H9 (cell line): ENCODE data around the gene TNXB. TPM values are rescaled to one million over a fixed set of nuclear protein-coding genes. Genes with fewer than 3 reads are reported as not detected.
"Not testable (repeated sequence)": the region's sequence is repeated elsewhere in the genome, so short reads cannot be mapped to it uniquely, and the experiment has no call there.

Experiments used
- DNase-seq: peaks from one replicate; pipeline ENCODE4 v3.0.0-alpha.2; 2017
- H2AFZ ChIP-seq: one replicate; pipeline ENCODE4 v1.6.1; 2013; ENCODE audit warnings: mild to moderate bottlenecking, low read length, control low read depth, moderate library complexity
- H2AK5ac ChIP-seq: 2 replicates; pipeline ENCODE4 v1.6.1; 2013; ENCODE audit warnings: low read length, control low read depth, mixed read lengths; ENCODE audit not compliant: insufficient read length
- H2BK120ac ChIP-seq: one replicate; pipeline ENCODE4 v1.6.1; 2013; ENCODE audit warnings: low read depth, mild to moderate bottlenecking, low read length, control low read depth, inconsistent platforms; ENCODE audit not compliant: poor library complexity, severe bottlenecking
- H2BK12ac ChIP-seq: 2 replicates; pipeline ENCODE4 v1.6.1; 2013; ENCODE audit warnings: low read length, control low read depth, mixed read lengths, low read depth; ENCODE audit not compliant: insufficient read length
- H2BK15ac ChIP-seq: 2 replicates; pipeline ENCODE4 v1.6.1; 2013; ENCODE audit warnings: low read depth, low read length, control low read depth
- H2BK20ac ChIP-seq: one replicate; pipeline ENCODE4 v1.6.1; 2013; ENCODE audit warnings: low read depth, mild to moderate bottlenecking, low read length, control low read depth, inconsistent platforms; ENCODE audit not compliant: poor library complexity, severe bottlenecking
- H2BK5ac ChIP-seq: 2 replicates; pipeline ENCODE4 v1.6.1; 2013; ENCODE audit warnings: low read length, control low read depth, mixed read lengths; ENCODE audit not compliant: insufficient read length
- H3K14ac ChIP-seq: 2 replicates; pipeline ENCODE4 v1.6.1; 2013; ENCODE audit warnings: low read length, control low read depth; ENCODE audit not compliant: insufficient read depth
- H3K18ac ChIP-seq: 2 replicates; pipeline ENCODE4 v1.6.1; 2013; ENCODE audit warnings: low read depth, mild to moderate bottlenecking, mixed read lengths, low read length, control low read depth; ENCODE audit not compliant: insufficient read length
- H3K23ac ChIP-seq: 2 replicates; pipeline ENCODE4 v1.6.1; 2013; ENCODE audit warnings: low read length, control low read depth, mixed read lengths, low read depth; ENCODE audit not compliant: insufficient read length
- H3K23me2 ChIP-seq: 2 replicates; pipeline ENCODE4 v1.6.1; 2013; ENCODE audit warnings: low read depth, mild to moderate bottlenecking, mixed read lengths, low read length, control low read depth; ENCODE audit not compliant: insufficient read length, poor library complexity, severe bottlenecking
- H3K27ac ChIP-seq: 2 replicates; pipeline ENCODE4 v1.5.1; 2013; ENCODE audit warnings: low read length, control low read depth, mixed read lengths, low read depth; ENCODE audit not compliant: insufficient read length
- H3K27me3 ChIP-seq: 2 replicates; pipeline ENCODE4 v1.6.1; 2013; ENCODE audit warnings: low read length, control low read depth, inconsistent platforms; ENCODE audit not compliant: insufficient read depth
- H3K4ac ChIP-seq: 2 replicates; pipeline ENCODE4 v1.6.1; 2013; ENCODE audit warnings: low read depth, mild to moderate bottlenecking, control low read depth, inconsistent platforms, low read length, moderate library complexity
- H3K4me1 ChIP-seq: 2 replicates; pipeline ENCODE4 v1.6.1; 2013; ENCODE audit warnings: low read length, control low read depth, inconsistent platforms; ENCODE audit not compliant: insufficient read depth
- H3K4me2 ChIP-seq: 2 replicates; pipeline ENCODE4 v1.6.1; 2013; ENCODE audit warnings: low read length, control low read depth, mixed read lengths; ENCODE audit not compliant: insufficient read length, insufficient read depth
- H3K56ac ChIP-seq: 2 replicates; pipeline ENCODE4 v1.6.1; 2013; ENCODE audit warnings: low read depth, mild to moderate bottlenecking, mixed read lengths, low read length, control low read depth; ENCODE audit not compliant: insufficient read length
- H3K79me1 ChIP-seq: 2 replicates; pipeline ENCODE4 v1.6.1; 2013; ENCODE audit warnings: low read depth, mild to moderate bottlenecking, moderate library complexity, low read length, control low read depth, inconsistent platforms; ENCODE audit not compliant: insufficient read depth, poor library complexity, severe bottlenecking
- H3K79me2 ChIP-seq: 2 replicates; pipeline ENCODE4 v1.6.1; 2013; ENCODE audit warnings: low read length, control low read depth, inconsistent platforms; ENCODE audit not compliant: insufficient read depth
- H3K9ac ChIP-seq: 2 replicates; pipeline ENCODE4 v1.6.1; 2013; ENCODE audit warnings: low read length, control low read depth, mixed read lengths; ENCODE audit not compliant: insufficient read length; ENCODE audit errors: extremely low read depth
- H3K9me3 ChIP-seq: one replicate; pipeline ENCODE4 v1.6.1; 2013; ENCODE audit warnings: low read depth, low read length, inconsistent platforms; ENCODE audit not compliant: control insufficient read depth
- H3T11ph ChIP-seq: one replicate; pipeline ENCODE4 v1.6.1; 2013; ENCODE audit warnings: mild to moderate bottlenecking, low read length, control low read depth, inconsistent platforms
- H4K20me1 ChIP-seq: one replicate; pipeline ENCODE4 v1.6.1; 2013; ENCODE audit not compliant: control insufficient read depth, insufficient read length, insufficient read depth
- H4K5ac ChIP-seq: 2 replicates; pipeline ENCODE4 v1.6.1; 2013; ENCODE audit warnings: low read depth, mild to moderate bottlenecking, mixed read lengths, low read length, control low read depth; ENCODE audit not compliant: insufficient read length
- H4K8ac ChIP-seq: replicated peaks from 2 replicates; pipeline ENCODE4 v1.6.1; 2013; ENCODE audit warnings: low read length, control low read depth, mixed read lengths, low read depth; ENCODE audit not compliant: insufficient read length
- H4K91ac ChIP-seq: 2 replicates; pipeline ENCODE4 v1.6.1; 2013; ENCODE audit warnings: low read depth, mild to moderate bottlenecking, moderate library complexity, mixed read lengths, low read length, control low read depth; ENCODE audit not compliant: insufficient read length
- H3K27ac Mint-ChIP-seq, 3 experiments: 2 replicates in 2 of 3; 3 replicates in 1 of 3; pipeline ENCODE4 v1.8.0; 2020 to 2021; ENCODE audit warnings: mixed read lengths in 3 of 3, mild to moderate bottlenecking in 1 of 3, moderate library complexity in 1 of 3
- H3K27me3 Mint-ChIP-seq: 2 replicates; pipeline ENCODE4 v1.8.0; 2021; ENCODE audit warnings: low read depth, mild to moderate bottlenecking, moderate library complexity, mixed read lengths
- H3K36me3 Mint-ChIP-seq, 3 experiments: 2 replicates in 2 of 3; 3 replicates in 1 of 3; pipeline ENCODE4 v1.8.0; 2020 to 2021; ENCODE audit warnings: low read depth in 3 of 3, mixed read lengths in 3 of 3; ENCODE audit not compliant: insufficient read depth in 1 of 3
- H3K4me1 Mint-ChIP-seq, 2 experiments: 2 replicates each; pipeline ENCODE4 v1.8.0; 2020; ENCODE audit warnings: mixed read lengths in 2 of 2
- H3K4me3 Mint-ChIP-seq, 2 experiments: 2 replicates in 1 of 2; 3 replicates in 1 of 2; pipeline ENCODE4 v1.8.0; 2020 to 2021; ENCODE audit warnings: mild to moderate bottlenecking in 2 of 2, mixed read lengths in 2 of 2, moderate library complexity in 1 of 2
- H3K9me3 Mint-ChIP-seq, 2 experiments: 2 replicates in 1 of 2; 3 replicates in 1 of 2; pipeline ENCODE4 v1.8.0; 2020; ENCODE audit warnings: mild to moderate bottlenecking in 2 of 2, mixed read lengths in 2 of 2, moderate library complexity in 1 of 2
- WGBS: extraction: QIAGEN DNeasy Blood & Tissue Kit; methylation state at CpG from one replicate; pipeline ENCODE4 v1.1.7; 2013; ENCODE audit warnings: missing lambda C conversion rate, low lambda C conversion rate, mixed read lengths; ENCODE audit not compliant: insufficient read length; ENCODE audit errors: extremely low coverage; 5-methylcytosine and 5-hydroxymethylcytosine counted together
- total RNA-seq: library from RNA; stranded (reverse); gene quantifications from 2 replicates; pipeline ENCODE4 v1.2.1, GENCODE V29; 2021
- TF ChIP-seq, protein P1 (sequence below): fragments of 200-600 bp; sonication (generic); conservative IDR thresholded peaks from 3 replicates; pipeline ENCODE4 v1.8.0; 2021; ENCODE audit warnings: antibody characterized with exemption, mild to moderate bottlenecking

Gene TNXB
- total RNA-seq, 1 experiment from 2014 or later: 5.0 TPM

GRCh38 chr6:32056254-32056653 is 52.9 kb downstream of the TNXB start:
- no peaks in the 10 kb centered on the region for H3K9me3 Mint-ChIP-seq
- Histone ChIP-seq H3K9ac (no peak overlapping the region), H3K56ac (no peak overlapping the region)

GRCh38 chr6:32055756-32056155 is 53.4 kb downstream of the TNXB start:
- H3K23me2 ChIP-seq, H3K27me3 Mint-ChIP-seq, H3K9ac ChIP-seq, H3K79me1 ChIP-seq, H2BK120ac ChIP-seq, H3K4me1 Mint-ChIP-seq, H3K27me3 ChIP-seq, H3T11ph ChIP-seq, H3K14ac ChIP-seq, H3K36me3 Mint-ChIP-seq, H3K23ac ChIP-seq, H3K27ac ChIP-seq, H3K4ac ChIP-seq, H3K4me2 ChIP-seq, H3K56ac ChIP-seq, H3K9me3 ChIP-seq, H3K27ac Mint-ChIP-seq, H2AK5ac ChIP-seq, H2BK15ac ChIP-seq, H2BK12ac ChIP-seq, H4K91ac ChIP-seq, H4K20me1 ChIP-seq, H2BK5ac ChIP-seq, H4K5ac ChIP-seq, H3K9me3 Mint-ChIP-seq, H3K4me3 Mint-ChIP-seq, H3K79me2 ChIP-seq, H3K18ac ChIP-seq, H4K8ac ChIP-seq, H2BK20ac ChIP-seq, H2AFZ ChIP-seq, DNase-seq, H3K4me1 ChIP-seq: not testable (repeated sequence)
- WGBS: no CpG with 5 or more reads among the region's 21 CpGs

More at GRCh38 chr6:32056254-32056653, 52.9 kb downstream of the TNXB start:
- Histone ChIP-seq H3K79me1 (no peaks in the 10 kb centered on the region), H3K23me2 (no peaks in the 10 kb centered on the region), H3K4ac (no peak overlapping the region), H3K27ac (no peak overlapping the region), H3K79me2 (no peaks in the 10 kb centered on the region), H3K4me1 (no peaks in the 10 kb centered on the region), H2BK5ac (no peak overlapping the region), H3K18ac (no peak overlapping the region), H2BK12ac (no peak overlapping the region), H3K9me3 (no peaks in the 10 kb centered on the region), H3K27me3 (no peaks in the 10 kb centered on the region), H4K91ac (no peak overlapping the region), H3K4me2 (no peak overlapping the region), H2AFZ (no peak overlapping the region), H3K14ac (no peak overlapping the region), H2AK5ac (no peak overlapping the region), H4K20me1 (no peaks in the 10 kb centered on the region), H4K8ac (no peak overlapping the region), H3T11ph (no peak overlapping the region), H2BK20ac (no peak overlapping the region), H2BK120ac (no peak overlapping the region), H2BK15ac (no peak overlapping the region), H3K23ac (no peak overlapping the region), H4K5ac (no peak overlapping the region)
- H3K4me1 Mint-ChIP-seq: peaks cover 0 to 4% of the 10 kb centered on the region in 2 experiments; a peak in 2 of 4 replicates
- WGBS: no CpG with 5 or more reads among the region's 7 CpGs
- H3K27ac Mint-ChIP-seq: no peak overlapping the region
- TF ChIP-seq, protein P1, sequence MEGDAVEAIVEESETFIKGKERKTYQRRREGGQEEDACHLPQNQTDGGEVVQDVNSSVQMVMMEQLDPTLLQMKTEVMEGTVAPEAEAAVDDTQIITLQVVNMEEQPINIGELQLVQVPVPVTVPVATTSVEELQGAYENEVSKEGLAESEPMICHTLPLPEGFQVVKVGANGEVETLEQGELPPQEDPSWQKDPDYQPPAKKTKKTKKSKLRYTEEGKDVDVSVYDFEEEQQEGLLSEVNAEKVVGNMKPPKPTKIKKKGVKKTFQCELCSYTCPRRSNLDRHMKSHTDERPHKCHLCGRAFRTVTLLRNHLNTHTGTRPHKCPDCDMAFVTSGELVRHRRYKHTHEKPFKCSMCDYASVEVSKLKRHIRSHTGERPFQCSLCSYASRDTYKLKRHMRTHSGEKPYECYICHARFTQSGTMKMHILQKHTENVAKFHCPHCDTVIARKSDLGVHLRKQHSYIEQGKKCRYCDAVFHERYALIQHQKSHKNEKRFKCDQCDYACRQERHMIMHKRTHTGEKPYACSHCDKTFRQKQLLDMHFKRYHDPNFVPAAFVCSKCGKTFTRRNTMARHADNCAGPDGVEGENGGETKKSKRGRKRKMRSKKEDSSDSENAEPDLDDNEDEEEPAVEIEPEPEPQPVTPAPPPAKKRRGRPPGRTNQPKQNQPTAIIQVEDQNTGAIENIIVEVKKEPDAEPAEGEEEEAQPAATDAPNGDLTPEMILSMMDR: no peak
- no peak overlapping the region for H3K4me3 Mint-ChIP-seq
- no peaks in the 10 kb centered on the region; a peak in 1 of 7 replicates for H3K36me3 Mint-ChIP-seq
- peak; percentile 14 for DNase-seq
- H3K27me3 Mint-ChIP-seq: peaks cover 3% of the 10 kb centered on the region
